Natural killer cell treated with Interleukin-12 subunit alpha and Interleukin-12 subunit beta and Interleukin-15 and Interleukin-18, amount 100 ng/mL, for 72 hours (primary cell): ENCODE measurements around the gene CCDC86. TPM values are rescaled to one million over a fixed set of nuclear protein-coding genes. Genes with fewer than 3 reads are reported as not detected.
A peak's percentile ranks its signal among the peaks of the same experiment; 100 is the strongest.

Source experiments
- ATAC-seq, 2 donors: fragments of 150-1000 bp; cut with Tn5 transposase in 1 of 2; sonication (Bioruptor Pico), chemical (Tn5 transposase) in 1 of 2; 2 replicates each; pipeline ENCODE4 v1.10.0; 2021
- DNase-seq: peaks from one replicate; pipeline ENCODE4 v3.0.0; 2022; ENCODE audit warnings: low spot score
- H3K27ac Mint-ChIP-seq, 2 donors: 1 replicate in 1 of 2; 2 replicates in 1 of 2; pipeline ENCODE4 v1.8.0; 2022; ENCODE audit warnings: mixed read lengths in 2 of 2, mild to moderate bottlenecking in 1 of 2, moderate library complexity in 1 of 2
- H3K27me3 Mint-ChIP-seq, 2 donors: 1 replicate in 1 of 2; 2 replicates in 1 of 2; pipeline ENCODE4 v1.8.0; 2022; ENCODE audit warnings: mixed read lengths in 2 of 2
- H3K36me3 Mint-ChIP-seq: one replicate; pipeline ENCODE4 v1.8.0; 2022; ENCODE audit warnings: mixed read lengths
- H3K4me1 Mint-ChIP-seq, 2 donors: 1 replicate in 1 of 2; 2 replicates in 1 of 2; pipeline ENCODE4 v1.8.0; 2022; ENCODE audit warnings: low read depth in 2 of 2, mixed read lengths in 2 of 2, mild to moderate bottlenecking in 1 of 2
- H3K4me3 Mint-ChIP-seq: one replicate; pipeline ENCODE4 v1.8.0; 2022; ENCODE audit warnings: mixed read lengths
- H3K9me3 Mint-ChIP-seq: 2 replicates; pipeline ENCODE4 v1.8.0; 2022; ENCODE audit warnings: mixed read lengths
- total RNA-seq, 2 donors: library from RNA; stranded (reverse); gene quantifications; one replicate each; pipeline ENCODE4 v1.2.3, GENCODE V29; 2022

CCDC86 gene
- total RNA-seq, 2 donors from 2014 or later = 45.0 to 78.7 TPM

DNA sequence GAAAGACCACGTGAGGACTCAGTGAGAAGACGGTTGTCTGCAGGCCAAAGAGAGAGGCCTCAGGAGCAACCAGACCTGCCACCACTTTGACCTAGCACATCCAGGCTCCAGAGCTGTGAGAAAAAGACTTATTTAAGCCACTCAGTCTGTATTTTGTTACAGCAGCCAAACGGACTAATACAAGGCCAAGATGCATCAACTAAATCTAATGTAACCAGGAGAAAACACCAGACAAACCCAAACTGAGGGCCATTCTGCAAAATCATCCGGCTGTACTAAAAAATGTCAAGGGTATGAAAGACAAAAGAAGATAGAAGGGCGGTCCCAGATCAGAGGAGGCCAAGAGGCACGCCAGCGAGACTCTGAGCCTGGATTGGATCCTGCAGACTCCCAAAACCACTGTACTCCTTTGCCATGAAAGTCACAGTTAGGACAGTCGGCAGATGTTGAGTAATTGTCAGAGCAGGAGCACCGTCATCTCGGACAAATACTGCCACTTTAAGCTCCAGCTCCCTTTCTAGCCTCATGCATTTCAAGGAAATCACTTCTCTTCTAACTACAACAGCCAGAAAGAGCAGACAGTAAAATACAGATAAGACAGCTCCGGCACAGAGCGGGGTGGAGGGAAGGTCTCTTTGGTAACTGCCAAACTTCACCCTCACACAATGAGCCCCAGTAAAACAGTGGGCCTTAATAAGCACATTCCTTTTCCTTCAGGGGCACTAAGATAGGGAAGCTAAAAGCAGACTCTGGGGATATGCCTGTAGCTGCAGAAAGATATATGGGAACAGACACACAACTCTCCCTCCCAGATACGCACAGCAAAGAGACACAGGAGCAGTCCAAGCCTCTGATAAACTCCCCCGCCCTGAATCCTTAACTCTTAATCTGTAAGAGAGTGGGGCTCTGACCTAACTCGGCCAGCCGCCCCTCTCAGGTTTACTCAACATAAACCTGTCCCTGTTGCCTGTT is 21.9 kb downstream of the CCDC86 start:
- no peak for ATAC-seq
- peaks cover 0 to 3% of the 10 kb centered on the region in 2 donors for H3K4me1 Mint-ChIP-seq
- H3K4me3 Mint-ChIP-seq = peak overlapping the region; percentile 22

DNA sequence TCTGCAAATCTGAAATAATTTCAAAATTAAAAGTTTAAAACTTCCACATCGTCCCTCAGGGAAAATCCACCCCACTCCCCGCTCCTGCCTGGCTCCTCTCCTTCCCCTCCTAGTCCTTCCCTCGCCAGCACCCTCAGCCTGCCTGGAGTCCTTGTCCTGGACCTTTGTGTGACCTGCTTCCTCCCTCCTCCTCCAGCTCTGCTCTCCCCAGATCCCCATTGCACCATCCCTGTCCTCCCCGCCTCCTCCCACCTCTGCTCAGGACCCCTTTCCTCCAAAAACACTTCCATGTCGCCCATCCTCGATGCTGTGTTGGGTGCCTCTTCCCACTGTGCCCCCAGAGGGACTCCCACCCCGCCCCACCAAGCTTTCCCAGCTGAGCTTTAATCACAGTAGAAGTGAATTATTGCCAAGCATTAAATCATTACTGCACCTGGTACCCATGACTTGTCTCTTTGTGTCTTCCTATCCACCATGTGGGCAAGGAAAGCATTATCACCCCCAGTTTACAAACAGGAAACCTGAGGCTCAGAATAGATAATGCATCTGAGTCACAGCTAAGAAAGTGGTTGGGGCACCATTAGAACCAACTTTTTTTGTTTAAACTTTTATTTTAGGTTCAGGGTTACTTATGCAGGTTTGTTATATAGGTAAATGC is 23.1 kb downstream of the CCDC86 start:
- H3K36me3 Mint-ChIP-seq = no peaks in the 10 kb centered on the region
- ATAC-seq (no peak), DNase-seq (no peak)
- no peak overlapping the region for H3K4me3 Mint-ChIP-seq
- no peaks in the 10 kb centered on the region for H3K9me3 Mint-ChIP-seq
- no peaks in the 10 kb centered on the region for H3K27me3 Mint-ChIP-seq
- H3K4me1 Mint-ChIP-seq = no peaks in the 10 kb centered on the region
- H3K27ac Mint-ChIP-seq = no peak overlapping the region

More for the DNA sequence above, 21.9 kb downstream of the CCDC86 start:
- Mint-ChIP-seq H3K27ac (no peak overlapping the region), H3K9me3 (no peaks in the 10 kb centered on the region), H3K36me3 (no peaks in the 10 kb centered on the region), H3K27me3 (no peaks in the 10 kb centered on the region)
- no peak for DNase-seq

DNA sequence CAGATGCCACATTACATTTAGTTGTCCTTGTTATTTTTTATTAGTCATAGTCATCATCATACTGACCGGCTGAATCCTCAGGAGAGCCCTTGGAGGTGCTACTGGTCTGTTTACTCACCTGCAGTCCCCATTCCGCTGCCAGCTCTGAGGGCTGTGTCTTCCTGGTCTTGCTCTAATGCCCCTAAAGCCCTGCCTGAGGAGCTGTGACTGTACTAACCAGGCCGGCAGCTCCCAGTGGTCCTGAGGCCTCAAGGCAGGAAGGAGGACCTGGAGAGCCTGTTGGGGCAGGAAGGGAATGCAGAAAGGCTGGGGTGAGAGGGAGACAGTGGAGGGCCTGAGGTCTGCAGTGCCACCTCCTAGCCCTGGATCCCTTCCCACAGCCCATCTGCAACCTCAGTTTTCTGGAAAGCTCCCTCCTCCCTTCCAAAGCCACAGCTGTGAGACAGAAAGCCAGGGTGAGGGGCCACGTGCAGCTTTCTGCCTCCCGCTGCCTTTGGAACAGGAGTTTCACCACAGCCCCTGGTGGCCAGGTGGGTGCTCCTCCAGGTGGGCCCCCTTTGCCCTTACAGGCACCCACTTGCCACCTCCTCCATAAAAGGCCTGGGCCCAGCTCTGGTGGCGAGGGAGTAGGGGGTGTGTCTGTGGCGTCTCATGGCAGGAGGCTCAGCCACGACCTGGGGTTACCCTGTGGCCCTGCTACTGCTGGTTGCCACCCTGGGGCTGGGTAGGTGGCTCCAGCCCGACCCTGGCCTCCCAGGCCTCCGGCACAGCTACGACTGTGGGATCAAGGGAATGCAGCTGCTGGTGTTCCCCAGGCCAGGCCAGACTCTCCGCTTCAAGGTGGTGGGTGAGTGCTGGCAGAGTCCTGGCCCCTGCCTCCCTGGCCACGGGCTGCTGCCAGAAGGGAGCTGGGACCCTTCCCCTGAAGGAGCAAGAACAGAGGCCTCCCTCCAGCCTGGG is 25.3 kb downstream of the CCDC86 start, which contains the start of gene ZP1:
Gene ZP1, plus strand, starts transcription at position 632 of the 960 bp plus-strand sequence. Its CDS starts 20 bp downstream, at position 652.
- H3K27me3 Mint-ChIP-seq = no peaks in the 10 kb centered on the region
- no peaks in the 10 kb centered on the region for H3K36me3 Mint-ChIP-seq
- no peaks in the 10 kb centered on the region for H3K9me3 Mint-ChIP-seq
- H3K27ac Mint-ChIP-seq = no peak within 1 kb of the TSS
- H3K4me1 Mint-ChIP-seq = no peaks in the 10 kb centered on the region
- ATAC-seq (peak in 1 of 2 donors; percentile 21), DNase-seq (no peak)
- H3K4me3 Mint-ChIP-seq = no peak within 1 kb of the TSS

DNA sequence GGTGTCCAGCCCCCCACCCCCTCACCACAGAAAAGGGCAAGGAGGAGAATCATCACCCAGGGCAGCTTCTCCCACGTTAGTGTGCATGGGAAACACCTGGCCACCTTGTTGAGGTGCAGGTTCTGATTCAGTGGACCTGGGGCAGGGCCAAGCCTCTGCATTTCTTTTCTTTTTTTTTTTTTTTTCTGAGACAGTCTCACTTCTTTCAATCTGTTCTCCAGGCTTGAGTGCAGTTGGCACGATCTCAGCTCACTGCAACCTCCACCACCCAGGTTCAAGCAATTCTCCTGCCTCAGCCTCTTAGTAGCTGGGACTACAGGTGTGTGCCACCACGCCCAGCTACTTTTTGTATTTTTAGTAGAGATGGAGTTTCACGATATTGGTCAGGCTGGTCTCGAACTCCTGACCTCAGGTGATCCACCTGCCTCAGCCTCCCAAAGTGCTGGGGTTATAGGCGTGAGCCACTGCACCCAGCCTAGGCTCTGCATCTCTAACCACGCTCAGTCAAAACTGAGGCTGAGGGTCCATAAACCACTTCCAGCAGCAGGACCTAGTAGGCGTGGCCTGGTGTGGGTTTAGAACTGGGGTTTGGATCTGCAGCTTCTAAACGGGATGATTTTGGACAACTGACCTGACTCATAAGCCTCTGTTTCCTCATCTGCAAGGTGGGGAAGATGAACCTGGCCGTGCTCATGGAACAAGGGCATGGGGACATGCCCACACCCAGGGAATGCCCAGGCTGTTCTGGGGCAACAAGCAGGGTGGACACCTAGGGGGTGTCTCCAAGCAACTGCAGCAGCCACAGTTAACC is 26.2 kb downstream of the CCDC86 start:
- Mint-ChIP-seq H3K9me3 (no peaks in the 10 kb centered on the region), H3K27me3 (no peaks in the 10 kb centered on the region), H3K4me3 (no peak overlapping the region), H3K4me1 (no peaks in the 10 kb centered on the region), H3K36me3 (no peaks in the 10 kb centered on the region), H3K27ac (no peak overlapping the region)
- DNase-seq (no peak), ATAC-seq (no peak)

DNA sequence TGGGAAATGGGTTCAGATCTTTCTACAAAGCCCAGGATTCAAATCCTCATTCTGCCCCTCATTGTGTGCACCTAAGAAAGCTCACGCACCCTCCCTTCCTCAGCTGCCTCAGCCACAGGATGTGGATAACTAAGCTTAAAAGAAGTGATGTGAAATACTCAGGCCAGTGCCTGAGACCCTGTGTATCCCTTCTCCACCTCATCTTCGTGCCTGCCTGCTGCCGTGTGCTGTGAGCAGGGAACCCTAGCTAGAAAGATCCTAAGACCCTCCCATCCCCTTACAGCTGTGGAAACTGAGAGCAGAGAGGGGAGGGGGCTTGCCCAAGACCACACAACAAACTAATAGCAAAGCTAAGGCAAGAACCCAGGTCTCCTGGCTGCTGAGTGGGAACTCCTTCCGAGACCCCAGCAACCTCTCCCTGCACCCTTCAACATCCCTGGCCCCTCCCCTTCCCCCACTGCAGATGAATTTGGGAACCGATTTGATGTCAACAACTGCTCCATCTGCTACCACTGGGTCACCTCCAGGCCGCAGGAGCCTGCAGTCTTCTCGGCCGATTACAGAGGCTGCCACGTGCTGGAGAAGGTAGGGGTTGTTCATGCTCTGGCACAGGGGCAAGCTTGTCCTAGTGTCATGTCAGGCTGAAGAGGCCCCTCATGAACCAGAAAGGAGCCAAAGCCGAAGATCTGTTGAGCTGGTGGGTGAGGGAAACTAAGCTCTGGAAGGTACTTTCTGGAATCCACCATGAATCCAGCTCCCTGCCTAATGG is 27.0 kb downstream of the CCDC86 start:
- ATAC-seq = no peak
- no peak for DNase-seq
- Mint-ChIP-seq H3K9me3 (no peaks in the 10 kb centered on the region), H3K27ac (no peak overlapping the region), H3K36me3 (no peaks in the 10 kb centered on the region), H3K27me3 (no peaks in the 10 kb centered on the region), H3K4me1 (no peaks in the 10 kb centered on the region), H3K4me3 (no peak overlapping the region)

DNA sequence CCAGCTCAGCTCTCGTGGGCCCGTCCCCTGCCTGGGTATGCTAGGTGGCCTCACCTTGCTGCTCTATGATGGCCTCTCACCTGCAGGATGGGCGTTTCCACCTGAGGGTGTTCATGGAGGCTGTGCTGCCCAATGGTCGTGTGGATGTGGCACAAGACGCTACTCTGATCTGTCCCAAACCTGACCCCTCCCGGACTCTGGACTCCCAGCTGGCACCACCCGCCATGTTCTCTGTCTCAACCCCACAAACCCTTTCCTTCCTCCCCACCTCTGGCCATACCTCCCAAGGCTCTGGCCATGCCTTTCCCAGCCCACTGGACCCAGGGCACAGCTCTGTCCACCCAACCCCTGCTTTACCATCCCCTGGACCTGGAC is 27.5 kb downstream of the CCDC86 start:
- ATAC-seq = no peak
- no peaks in the 10 kb centered on the region for H3K36me3 Mint-ChIP-seq
- H3K4me3 Mint-ChIP-seq = no peak overlapping the region
- no peaks in the 10 kb centered on the region for H3K27me3 Mint-ChIP-seq
- no peak overlapping the region for H3K27ac Mint-ChIP-seq
- DNase-seq = no peak
- H3K4me1 Mint-ChIP-seq = no peaks in the 10 kb centered on the region
- no peaks in the 10 kb centered on the region for H3K9me3 Mint-ChIP-seq

DNA sequence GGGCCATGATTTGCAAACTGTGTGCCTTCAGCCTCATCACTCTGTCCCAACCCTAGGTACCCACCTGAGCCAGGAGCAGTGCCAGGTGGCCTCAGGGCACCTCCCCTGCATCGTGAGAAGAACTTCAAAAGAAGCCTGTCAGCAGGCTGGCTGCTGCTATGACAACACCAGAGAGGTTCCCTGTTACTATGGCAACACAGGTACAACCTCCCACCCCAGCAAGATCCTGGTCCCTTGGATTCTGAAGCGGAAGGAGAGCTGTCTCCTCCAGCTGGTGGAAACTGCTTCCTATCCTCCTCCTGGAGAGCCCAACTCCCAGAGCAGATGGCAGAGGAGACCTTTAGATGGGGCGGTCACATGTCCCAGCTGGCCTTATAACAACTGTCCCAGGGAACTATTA is 28.4 kb downstream of the CCDC86 start:
- ATAC-seq (no peak), DNase-seq (no peak)
- no peaks in the 10 kb centered on the region for H3K36me3 Mint-ChIP-seq
- no peak overlapping the region for H3K4me3 Mint-ChIP-seq
- H3K4me1 Mint-ChIP-seq = no peaks in the 10 kb centered on the region
- H3K27ac Mint-ChIP-seq = no peak overlapping the region
- no peaks in the 10 kb centered on the region for H3K9me3 Mint-ChIP-seq
- H3K27me3 Mint-ChIP-seq = no peaks in the 10 kb centered on the region

DNA sequence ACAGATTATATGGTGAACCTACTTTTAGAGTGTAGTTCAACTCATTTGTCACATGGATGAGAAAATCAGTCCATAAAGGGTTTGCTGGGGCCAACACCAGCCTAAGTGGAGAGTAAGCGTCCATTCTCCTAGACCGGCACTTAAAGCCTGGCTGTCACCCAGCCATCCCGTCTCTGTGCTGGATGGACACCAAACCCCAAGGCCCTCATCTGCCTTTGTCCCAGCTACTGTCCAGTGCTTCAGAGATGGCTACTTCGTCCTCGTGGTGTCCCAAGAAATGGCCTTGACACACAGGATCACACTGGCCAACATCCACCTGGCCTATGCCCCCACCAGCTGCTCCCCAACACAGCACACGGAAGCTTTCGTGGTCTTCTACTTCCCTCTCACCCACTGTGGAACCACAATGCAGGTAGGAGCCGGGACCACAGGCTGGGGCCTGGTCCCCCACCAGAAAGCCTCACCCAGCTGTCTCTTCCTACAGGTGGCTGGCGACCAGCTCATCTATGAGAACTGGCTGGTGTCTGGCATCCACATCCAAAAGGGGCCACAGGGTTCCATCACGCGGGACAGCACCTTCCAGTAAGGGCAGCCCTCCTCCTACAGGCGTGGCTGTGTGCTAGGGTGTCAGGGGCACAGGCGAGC is 28.9 kb downstream of the CCDC86 start:
- no peaks in the 10 kb centered on the region for H3K36me3 Mint-ChIP-seq
- DNase-seq = no peak
- H3K4me3 Mint-ChIP-seq = no peak overlapping the region
- no peaks in the 10 kb centered on the region for H3K27me3 Mint-ChIP-seq
- H3K4me1 Mint-ChIP-seq = no peaks in the 10 kb centered on the region
- no peak for ATAC-seq
- no peaks in the 10 kb centered on the region for H3K9me3 Mint-ChIP-seq
- no peak overlapping the region for H3K27ac Mint-ChIP-seq

DNA sequence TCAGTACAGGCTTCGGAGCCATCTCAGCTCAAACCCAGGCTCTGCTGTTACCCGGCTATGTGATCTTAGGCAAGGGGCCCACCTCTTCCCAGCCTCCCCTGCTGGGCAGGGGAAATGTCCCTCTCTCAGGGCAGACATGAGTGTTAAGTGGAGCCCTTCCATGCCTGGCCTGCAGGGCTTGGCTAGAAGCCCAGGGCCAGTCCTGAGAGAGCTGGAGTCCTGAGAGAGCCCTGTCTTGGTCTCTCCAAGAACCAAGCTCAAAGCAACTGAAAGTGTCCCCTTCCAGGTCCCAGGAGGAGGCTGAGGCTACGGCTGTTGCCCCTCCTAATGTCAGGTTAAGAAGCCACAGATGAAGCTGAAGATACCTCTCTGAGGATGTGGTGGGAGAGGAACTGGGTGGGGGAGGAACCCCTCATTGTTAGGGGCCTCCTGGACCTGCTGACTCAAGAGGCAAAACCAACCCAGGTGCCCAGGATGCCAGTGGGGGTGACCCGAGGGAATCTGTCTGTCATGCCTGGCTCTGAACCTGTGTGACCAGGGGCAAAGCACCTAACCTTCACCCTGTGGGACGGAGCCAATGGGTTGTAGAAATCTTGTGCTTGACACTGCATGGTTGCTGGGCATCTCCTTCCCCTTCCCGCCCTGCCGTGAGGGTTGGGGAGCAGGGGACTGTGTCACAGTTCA is 29.6 kb downstream of the CCDC86 start:
- peak in 1 of 2 donors; percentile 8 for ATAC-seq
- H3K27me3 Mint-ChIP-seq = no peaks in the 10 kb centered on the region
- no peak overlapping the region for H3K4me3 Mint-ChIP-seq
- no peaks in the 10 kb centered on the region for H3K9me3 Mint-ChIP-seq
- H3K36me3 Mint-ChIP-seq = no peaks in the 10 kb centered on the region
- no peak for DNase-seq
- H3K27ac Mint-ChIP-seq = no peak overlapping the region
- H3K4me1 Mint-ChIP-seq = no peaks in the 10 kb centered on the region

DNA sequence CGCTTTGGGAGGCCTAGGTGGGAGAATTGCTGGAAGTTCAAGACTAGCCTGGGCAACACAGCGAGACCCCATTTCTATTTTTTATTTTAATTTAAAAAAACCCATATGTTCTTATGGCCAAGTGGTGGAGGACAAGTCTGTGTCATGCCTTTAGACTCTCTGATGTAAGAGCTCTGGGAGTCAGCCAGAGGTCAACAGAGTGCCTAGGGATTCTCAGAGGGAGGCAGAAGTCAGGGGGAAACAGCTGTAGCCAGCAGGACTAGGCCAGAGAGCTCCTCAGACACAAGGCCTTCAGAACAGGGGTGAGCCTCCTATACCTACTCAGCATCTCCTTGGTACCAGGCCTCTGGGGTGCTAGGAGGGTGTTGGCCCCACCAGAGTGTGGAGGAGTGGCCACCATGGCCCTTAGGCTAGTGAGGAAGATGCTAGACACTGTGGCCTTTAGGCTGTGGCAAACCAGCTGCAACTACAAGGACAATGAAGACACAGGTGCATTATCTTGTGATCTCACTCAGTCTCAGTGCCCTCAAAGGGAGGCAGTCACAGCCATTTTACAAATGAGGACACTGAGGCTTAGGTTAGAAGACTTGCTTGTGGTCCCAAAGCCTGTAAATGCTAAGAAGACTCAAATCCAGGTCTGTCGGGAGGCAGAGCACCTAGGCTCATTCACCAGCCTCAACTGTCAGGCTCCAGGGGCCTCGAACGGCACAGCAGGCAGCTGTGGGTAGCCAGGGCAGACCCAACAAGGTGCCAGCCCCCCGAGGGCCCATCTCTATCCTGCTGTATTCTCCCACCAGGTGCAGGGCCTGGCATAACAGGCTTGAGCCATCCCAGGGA is 30.4 kb downstream of the CCDC86 start:
- no peak for DNase-seq
- Mint-ChIP-seq H3K27me3 (no peaks in the 10 kb centered on the region), H3K36me3 (no peaks in the 10 kb centered on the region), H3K27ac (no peak overlapping the region), H3K4me1 (no peaks in the 10 kb centered on the region), H3K9me3 (no peaks in the 10 kb centered on the region), H3K4me3 (no peak overlapping the region)
- no peak for ATAC-seq

DNA sequence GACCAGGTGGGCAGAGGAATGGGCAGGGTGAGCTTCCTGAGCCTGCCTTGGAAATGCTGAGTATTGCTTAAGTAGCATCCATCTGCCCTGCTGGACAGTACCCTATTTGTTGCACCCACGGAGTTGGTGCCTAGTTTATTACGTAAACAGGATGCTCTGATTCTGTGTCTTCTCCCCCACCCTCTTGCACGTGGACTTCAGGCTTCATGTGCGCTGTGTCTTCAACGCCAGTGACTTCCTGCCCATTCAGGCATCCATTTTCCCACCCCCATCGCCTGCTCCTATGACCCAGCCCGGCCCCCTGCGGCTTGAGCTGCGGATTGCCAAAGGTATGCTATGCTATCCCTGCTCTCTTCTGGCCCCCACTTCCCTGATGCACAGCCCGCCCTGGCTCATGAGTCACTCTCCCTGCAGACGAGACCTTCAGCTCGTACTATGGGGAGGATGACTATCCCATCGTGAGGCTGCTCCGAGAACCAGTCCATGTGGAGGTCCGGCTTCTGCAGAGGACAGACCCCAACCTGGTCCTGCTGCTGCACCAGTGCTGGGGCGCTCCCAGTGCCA is 31.1 kb downstream of the CCDC86 start:
- Mint-ChIP-seq H3K4me1 (no peaks in the 10 kb centered on the region), H3K4me3 (no peak overlapping the region), H3K27me3 (no peaks in the 10 kb centered on the region), H3K27ac (no peak overlapping the region), H3K36me3 (no peaks in the 10 kb centered on the region), H3K9me3 (no peaks in the 10 kb centered on the region)
- DNase-seq (no peak), ATAC-seq (peak in 1 of 2 donors; percentile 37)
